ENCODE measurements around the gene NXN. TPM values are rescaled to one million over a fixed set of nuclear protein-coding genes. Genes with fewer than 3 reads are reported as not detected.
"Not testable (repeated sequence)": the region's sequence is repeated elsewhere in the genome, so short reads cannot be mapped to it uniquely, and the experiment has no call there.

Gene NXN
- total RNA-seq, 1 experiment from 2014 or later = 126 TPM

- H3K4me1 ChIP-seq (ENCODE audit: control insufficient read depth, insufficient read depth, low read length) = no peaks in the 10 kb centered on the region
- POLR2A ChIA-PET = no interaction called here
- DNase-seq (ENCODE audit: low read depth, low spot score) (no peak), ATAC-seq (no peak)
- intact Hi-C loops (cut with micrococcal nuclease; ENCODE audit: unreplicated experiment) = no loop called here
- CTCF ChIA-PET = no interaction called here
- H3K27ac ChIP-seq (ENCODE audit: low read length) = no peak overlapping the region
- H3K9me3 ChIP-seq (ENCODE audit: control insufficient read depth, insufficient read depth, low read depth, low read length) = no peaks in the 10 kb centered on the region
- TF ChIP-seq POLR2AphosphoS5 (IDR thresholded peaks at IDR 0.05; ENCODE audit: low read depth, low read length) = no peak
- no peak for TF ChIP-seq CTCF (IDR thresholded peaks at IDR 0.05)
- TF ChIP-seq TCF7L2 (IDR thresholded peaks at IDR 0.05; ENCODE audit: low read depth, low read length) = no peak
- no peak for TF ChIP-seq REST (IDR thresholded peaks at IDR 0.05; ENCODE audit: insufficient read depth in 1 of 2, low read depth in 2 of 2, low read length in 1 of 2)
- no peak for TF ChIP-seq SIN3A (IDR thresholded peaks at IDR 0.05; ENCODE audit: borderline replicate concordance, insufficient read depth, low read depth, low read length)
- no TSS peak for BruUV-seq (replicated peaks)
- no peaks in the 10 kb centered on the region for H3K27me3 ChIP-seq (ENCODE audit: control insufficient read depth, insufficient read depth, low read length)
- no peaks in the 10 kb centered on the region for H3K36me3 ChIP-seq (ENCODE audit: control insufficient read depth, insufficient read depth, low read length)
- in situ Hi-C loops (cut with HindIII; ENCODE audit: low pct_unique_long_range_greater_than_20kb, low sequenced_read_pairs) = no loop called here
- no peak overlapping the region for H3K4me3 ChIP-seq (ENCODE audit: low read depth in 2 of 2, low read length in 2 of 2)
These were observed 124.0 kb downstream of the NXN start for GRCh38 chr17:855569-855968.

GRCh38 chr17:852850-853249, 126.7 kb downstream of the NXN start:
- not testable (repeated sequence) for BruUV-seq (replicated peaks)

GRCh38 chr17:852349-852748, 127.2 kb downstream of the NXN start:
- ATAC-seq (no peak), DNase-seq (ENCODE audit: low read depth, low spot score) (no peak)
- BruUV-seq (replicated peaks) = no TSS peak
- Histone ChIP-seq H3K27ac (ENCODE audit: low read length) (no peak overlapping the region), H3K27me3 (ENCODE audit: control insufficient read depth, insufficient read depth, low read length) (no peaks in the 10 kb centered on the region), H3K4me1 (ENCODE audit: control insufficient read depth, insufficient read depth, low read length) (no peaks in the 10 kb centered on the region), H3K9me3 (ENCODE audit: control insufficient read depth, insufficient read depth, low read depth, low read length) (no peaks in the 10 kb centered on the region), H3K4me3 (ENCODE audit: low read depth in 2 of 2, low read length in 2 of 2) (no peak overlapping the region), H3K36me3 (ENCODE audit: control insufficient read depth, insufficient read depth, low read length) (no peaks in the 10 kb centered on the region)
- intact Hi-C loops (cut with micrococcal nuclease; ENCODE audit: unreplicated experiment) = no loop called here
- TF ChIP-seq CTCF (IDR thresholded peaks at IDR 0.05) = no peak
- no peak for TF ChIP-seq TCF7L2 (IDR thresholded peaks at IDR 0.05; ENCODE audit: low read depth, low read length)
- no peak for TF ChIP-seq POLR2AphosphoS5 (IDR thresholded peaks at IDR 0.05; ENCODE audit: low read depth, low read length)
- no peak for TF ChIP-seq REST (IDR thresholded peaks at IDR 0.05; ENCODE audit: insufficient read depth in 1 of 2, low read depth in 2 of 2, low read length in 1 of 2)
- TF ChIP-seq SIN3A (IDR thresholded peaks at IDR 0.05; ENCODE audit: borderline replicate concordance, insufficient read depth, low read depth, low read length) = no peak
- in situ Hi-C loops (cut with HindIII; ENCODE audit: low pct_unique_long_range_greater_than_20kb, low sequenced_read_pairs) = no loop called here
- POLR2A ChIA-PET = no interaction called here
- CTCF ChIA-PET = no interaction called here

More at GRCh38 chr17:852850-853249, 126.7 kb downstream of the NXN start:
- H3K9me3 ChIP-seq (ENCODE audit: control insufficient read depth, insufficient read depth, low read depth, low read length); H3K27me3 ChIP-seq (ENCODE audit: control insufficient read depth, insufficient read depth, low read length); intact Hi-C loops (cut with micrococcal nuclease; ENCODE audit: unreplicated experiment); CTCF ChIA-PET; H3K36me3 ChIP-seq (ENCODE audit: control insufficient read depth, insufficient read depth, low read length); DNase-seq (ENCODE audit: low read depth, low spot score); POLR2A ChIA-PET; H3K4me3 ChIP-seq (ENCODE audit: low read depth in 2 of 2, low read length in 2 of 2); H3K4me1 ChIP-seq (ENCODE audit: control insufficient read depth, insufficient read depth, low read length); in situ Hi-C loops (cut with HindIII; ENCODE audit: low pct_unique_long_range_greater_than_20kb, low sequenced_read_pairs); H3K27ac ChIP-seq (ENCODE audit: low read length); ATAC-seq: not testable (repeated sequence)

Data from Panc1 (cell line).